CD4-positive, alpha-beta T cell treated with Interferon alpha-2 for 1 hour (primary cell): ENCODE results near the gene PPP1R18.
"Not testable (repeated sequence)": the region's sequence is repeated elsewhere in the genome, so short reads cannot be mapped to it uniquely, and the experiment has no call there.

Source experiments
- DNase-seq, 2 donors: peaks; one replicate each; pipeline ENCODE4 v3.0.0-alpha.2; 2020 to 2022

Gene PPP1R18

DNA sequence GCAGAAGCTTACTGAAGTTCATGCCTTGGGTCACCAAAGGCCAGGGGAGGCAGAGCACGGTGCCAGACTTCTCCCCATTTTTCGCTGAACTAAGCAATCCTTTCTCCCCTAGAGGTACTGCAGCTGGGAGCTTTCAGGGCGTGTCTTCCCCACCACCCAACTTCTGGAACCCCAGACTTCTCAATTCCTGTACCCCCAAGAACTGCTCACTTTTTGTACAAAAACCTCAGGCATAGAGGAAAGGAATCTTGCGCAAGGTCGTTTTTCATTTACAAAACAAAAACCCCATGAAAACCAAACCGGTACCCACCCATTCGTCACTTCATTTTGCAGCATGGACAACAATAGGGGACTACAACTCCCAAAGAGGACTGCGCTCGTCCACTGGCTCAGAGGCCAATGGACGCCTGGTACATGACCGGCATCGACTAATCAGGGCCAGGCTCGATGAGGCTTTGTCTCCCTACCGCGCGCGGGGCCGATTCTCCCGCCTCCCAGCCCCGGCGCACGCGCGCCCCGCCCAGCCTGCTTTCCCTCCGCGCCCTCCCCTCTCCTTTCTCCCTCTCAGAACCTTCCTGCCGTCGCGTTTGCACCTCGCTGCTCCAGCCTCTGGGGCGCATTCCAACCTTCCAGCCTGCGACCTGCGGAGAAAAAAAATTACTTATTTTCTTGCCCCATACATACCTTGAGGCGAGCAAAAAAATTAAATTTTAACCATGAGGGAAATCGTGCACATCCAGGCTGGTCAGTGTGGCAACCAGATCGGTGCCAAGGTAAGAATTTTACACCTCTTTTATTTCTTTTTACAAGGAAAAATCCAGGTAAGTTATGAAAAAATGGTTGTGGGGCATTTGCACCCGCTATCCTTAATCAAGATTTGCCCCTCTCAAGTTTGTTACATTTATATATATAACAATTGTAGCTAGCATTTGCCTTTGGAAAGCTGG, 33.6 kb upstream of the PPP1R18 start, which contains the start of gene TUBB:
TUBB (plus strand) TSS at position 562 of the 947 bp plus-strand sequence; CDS start at position 717, 155 bp downstream.
- peak; percentile 95 to 96 for DNase-seq

DNA sequence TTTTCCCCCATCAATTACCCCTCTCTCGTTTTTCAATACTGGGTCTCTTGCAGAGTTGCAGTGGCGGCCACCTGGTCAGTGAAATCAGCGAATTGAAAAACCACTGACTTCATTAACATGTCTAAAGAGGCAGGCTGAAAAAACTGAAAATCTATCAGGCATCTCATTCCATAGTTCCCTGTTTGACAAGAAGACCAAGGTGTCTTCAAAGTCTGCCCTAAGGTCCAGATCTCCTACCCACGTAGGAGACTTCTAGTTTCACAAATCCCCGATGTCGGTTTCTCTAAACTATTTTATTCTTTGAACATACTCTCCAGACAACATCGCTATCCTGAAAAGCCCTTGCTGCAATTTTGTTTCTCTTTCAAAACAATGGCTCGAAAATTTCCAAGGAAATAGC, 32.9 kb upstream of the PPP1R18 start:
- DNase-seq, result no peak

GRCh38 chr6:30717845-30718720, 31.6 kb upstream of the PPP1R18 start:
- DNase-seq, result not testable (repeated sequence)

GRCh38 chr6:30717129-30717844, 30.8 kb upstream of the PPP1R18 start, which contains the start of gene MDC1:
TSS of gene MDC1 (minus strand) at chr6:30717281. CDS start at chr6:30715175, 2,106 bp downstream.
- DNase-seq, result peak; percentile 100

GRCh38 chr6:30716879-30717128, 30.4 kb upstream of the PPP1R18 start:
- DNase-seq, result no peak

GRCh38 chr6:30714263-30714662, 27.8 kb upstream of the PPP1R18 start:
- no peak for DNase-seq

DNA sequence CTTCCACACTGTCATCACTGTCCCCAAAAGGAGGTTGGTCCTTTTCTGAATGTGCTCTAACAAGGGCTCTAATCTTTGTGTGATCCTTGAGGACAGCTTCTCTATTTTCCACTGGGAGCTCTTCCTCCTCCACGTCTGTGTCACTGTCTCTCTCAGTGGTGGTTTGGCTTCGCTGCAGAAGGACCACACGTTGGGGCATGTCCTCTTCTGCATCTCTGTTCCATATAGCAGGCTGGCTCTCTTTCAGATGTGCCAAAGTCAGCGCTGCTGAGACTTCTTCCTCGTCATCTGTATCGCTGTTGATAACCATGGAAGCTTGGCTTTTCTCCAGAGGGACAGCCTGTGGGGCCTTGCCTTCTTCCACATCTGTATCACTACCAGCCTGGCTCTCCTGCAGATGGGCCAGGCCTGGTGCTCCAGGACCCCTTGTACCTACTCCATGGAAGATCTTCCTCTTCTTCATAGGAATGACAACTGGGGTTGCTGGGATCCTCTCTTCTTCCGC, 26.0 kb upstream of the PPP1R18 start:
- no peak for DNase-seq

DNA sequence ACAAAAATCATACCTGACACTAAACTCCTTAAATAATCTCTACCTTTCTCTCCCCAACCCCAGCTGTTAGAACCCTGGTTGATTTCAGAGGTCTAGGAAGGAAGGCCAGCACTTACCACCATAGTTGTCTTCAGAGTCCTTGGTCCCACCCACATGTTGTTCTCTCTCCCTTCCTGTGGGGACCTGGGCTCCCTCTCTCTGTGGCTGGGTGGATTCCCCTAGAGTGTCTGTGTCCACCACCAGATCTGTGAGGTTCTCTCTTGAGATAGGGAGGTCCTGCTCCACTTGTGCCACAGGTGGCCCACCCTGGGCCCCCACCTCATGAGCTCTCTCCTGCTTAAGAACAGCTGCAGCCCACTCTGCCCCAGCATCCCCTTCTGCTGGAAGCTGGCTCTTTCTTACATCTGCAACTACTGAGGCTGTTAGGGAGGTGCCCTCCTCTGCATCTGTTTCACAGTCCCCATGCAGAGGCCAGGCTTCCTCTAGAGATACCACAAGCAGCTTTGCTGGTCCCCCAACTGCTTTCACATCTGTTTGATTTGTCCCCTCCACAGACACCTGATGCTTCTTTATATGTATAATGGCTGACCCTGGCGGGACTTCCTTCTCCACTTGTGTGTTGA, 25.4 kb upstream of the PPP1R18 start:
- DNase-seq, result no peak

GRCh38 chr6:30709101-30709868, 22.8 kb upstream of the PPP1R18 start:
- DNase-seq, result no peak

DNA sequence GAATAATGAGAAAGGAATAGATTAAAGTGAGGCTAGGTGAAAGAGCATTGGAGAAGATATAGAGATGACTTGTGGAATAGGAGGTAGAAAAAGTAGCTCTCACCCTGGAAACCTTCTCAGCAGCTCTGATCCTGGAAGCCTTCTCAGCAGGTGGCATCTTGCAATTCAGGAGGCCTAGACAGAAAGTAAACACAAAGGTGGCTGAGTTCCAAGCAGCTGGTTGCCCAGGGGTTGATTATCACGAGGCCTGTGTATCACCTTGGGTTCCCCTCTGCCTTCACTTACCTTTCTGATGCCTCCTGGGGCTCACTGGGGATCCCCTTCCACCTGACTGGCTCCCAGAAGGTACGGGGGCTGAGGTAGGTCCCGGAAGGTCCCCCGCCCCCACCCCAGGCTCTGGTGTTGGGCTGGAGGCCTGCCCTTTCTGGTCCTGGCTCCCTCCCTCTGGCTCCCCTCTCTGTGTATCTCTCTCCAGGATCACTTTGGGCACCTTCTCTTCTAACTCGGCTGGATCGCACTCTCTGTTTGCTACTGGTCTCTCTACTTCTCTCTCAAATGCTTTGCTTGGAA, 20.9 kb upstream of the PPP1R18 start:
- no peak for DNase-seq

DNA sequence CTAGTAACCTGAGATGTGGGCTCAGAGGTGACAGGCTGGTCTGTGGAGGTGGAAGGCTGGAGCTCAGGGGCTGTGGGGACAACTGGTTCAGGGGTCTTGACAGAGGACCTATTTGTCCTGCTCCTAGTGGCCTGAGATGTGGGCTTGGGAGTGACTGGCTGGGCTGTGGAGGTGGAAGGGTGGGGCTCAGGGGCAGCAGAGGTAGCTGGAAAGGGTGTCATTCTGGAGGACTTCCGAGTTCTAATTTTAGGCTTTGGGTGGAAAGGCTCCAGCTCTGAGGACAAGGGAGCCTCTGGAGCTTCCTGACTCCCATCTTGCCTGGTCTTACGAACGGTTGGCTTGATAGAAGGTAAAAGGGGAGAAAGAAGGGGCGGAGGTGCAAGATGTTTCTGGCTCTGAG, 19.2 kb upstream of the PPP1R18 start:
- no peak for DNase-seq

DNA sequence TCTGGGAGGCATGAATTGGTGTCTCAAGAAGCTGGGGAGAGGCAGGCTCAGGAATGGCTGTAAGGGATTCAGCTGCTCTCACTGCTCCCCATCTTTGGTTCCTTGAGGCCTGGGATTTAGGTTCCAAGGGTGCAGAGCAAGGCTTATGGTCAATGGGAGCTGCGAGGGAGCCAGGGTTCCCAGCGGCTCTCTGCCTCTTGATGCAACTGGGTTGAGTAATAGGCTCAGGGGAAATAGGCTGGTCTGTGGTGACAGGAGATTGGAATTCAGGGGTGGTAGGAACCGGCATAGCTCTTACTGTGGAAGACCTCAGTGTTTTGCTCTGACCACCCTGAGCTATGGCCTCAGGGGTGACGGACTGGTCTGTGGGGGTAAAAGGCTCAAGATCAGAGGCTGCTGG, 17.4 kb upstream of the PPP1R18 start:
- DNase-seq, result no peak

GRCh38 chr6:30703011-30703410, 16.6 kb upstream of the PPP1R18 start:
- no peak for DNase-seq

GRCh38 chr6:30700340-30700739, 13.9 kb upstream of the PPP1R18 start:
- DNase-seq, result no peak

GRCh38 chr6:30696432-30696831, 10.0 kb upstream of the PPP1R18 start:
- DNase-seq, result no peak

DNA sequence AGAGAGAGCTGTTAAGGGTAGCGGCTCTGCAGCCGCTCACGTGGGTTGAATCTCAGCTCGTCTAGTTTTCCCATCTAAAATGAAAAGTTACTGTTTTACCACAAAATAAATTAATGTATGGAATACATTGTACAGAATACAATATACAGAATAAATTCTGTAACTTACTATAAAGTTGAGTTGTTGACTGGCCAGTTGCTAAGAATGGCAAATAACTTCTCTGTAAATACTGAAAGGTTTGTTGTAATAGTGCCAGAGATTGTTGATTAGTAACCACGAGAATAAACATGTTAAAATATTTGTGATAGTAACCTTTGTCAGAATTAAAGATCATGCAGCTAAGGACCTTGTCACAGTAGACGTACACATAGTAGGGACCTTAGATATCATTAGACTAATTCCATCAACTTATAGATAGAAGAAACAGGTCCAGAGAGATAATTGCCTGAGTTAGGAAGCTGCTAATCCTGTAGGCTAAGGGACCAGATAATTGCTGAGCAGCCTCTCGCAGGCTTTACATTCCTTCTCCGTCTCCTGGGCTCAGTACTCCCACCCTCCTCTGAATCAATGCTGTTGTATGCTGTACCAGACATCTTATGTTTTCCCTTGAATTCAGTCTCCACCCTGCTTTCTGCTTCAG, 4.9 kb upstream of the PPP1R18 start:
- no peak for DNase-seq

DNA sequence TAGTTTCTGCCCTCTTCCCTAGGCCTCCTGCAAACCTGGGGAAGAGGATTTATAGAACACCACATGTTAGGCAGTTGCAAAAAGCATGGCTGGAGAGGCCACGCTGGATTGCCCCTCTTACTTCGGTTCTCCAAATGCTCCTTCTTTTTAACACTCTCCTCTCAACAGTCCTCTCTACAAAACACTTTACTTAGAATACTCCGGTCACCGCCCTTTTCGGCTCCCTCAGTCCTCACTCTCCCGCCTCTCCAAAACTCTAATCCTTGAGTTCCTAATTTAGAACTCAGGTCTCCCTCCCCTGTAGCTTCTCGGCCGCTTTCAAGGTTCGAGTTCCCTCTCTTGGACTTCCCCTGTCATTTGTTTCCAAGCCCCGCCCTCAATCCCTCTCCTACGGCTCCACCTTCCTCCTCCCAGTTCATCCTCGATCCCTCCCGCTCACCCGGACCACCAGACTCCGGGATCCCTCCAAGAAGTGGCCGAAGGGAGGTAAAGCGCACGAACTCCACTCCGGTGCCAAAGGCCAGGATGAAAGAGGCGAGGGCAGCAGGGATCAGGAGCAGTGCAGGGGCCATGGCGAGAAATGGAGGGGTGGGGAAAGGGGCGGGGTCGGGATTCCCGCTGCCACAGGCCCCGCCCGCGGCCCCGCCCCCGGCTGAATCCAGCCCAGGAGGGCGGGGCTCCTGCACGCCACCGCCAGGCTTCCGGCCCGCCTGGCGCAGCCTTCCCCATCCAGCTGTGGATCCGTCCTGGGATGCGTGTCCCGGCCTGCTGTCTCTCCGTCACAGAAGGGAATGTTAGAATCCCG, 4.2 kb upstream of the PPP1R18 start, which contains the start of gene NRM:
NRM (minus strand) TSS at position 582 of the 805 bp plus-strand sequence; CDS start at position 572, 10 bp downstream.
- peak; percentile 62 to 72 for DNase-seq

- DNase-seq, result no peak
Observed at GRCh38 chr6:30689985-30690384, 3.5 kb upstream of the PPP1R18 start.

- DNase-seq, result no peak
Observed at GRCh38 chr6:30689022-30689865, 2.8 kb upstream of the PPP1R18 start.
